Spleen (tissue), 11 donors: ENCODE results near the gene DENND1A. TPM values are rescaled to one million over a fixed set of nuclear protein-coding genes. Genes with fewer than 3 reads are reported as not detected.

Experiments used
- DNase-seq: peaks from one replicate; pipeline ENCODE4 v3.0.0-alpha.2; 2020
- H3K27ac ChIP-seq, 8 donors: fragments of 200-600 bp; sonication (generic) in 7 of 8; 1 replicate in 4 of 8; 2 replicates in 4 of 8; pipeline versions ENCODE4 v1.5.0 to v1.8.0; 2016 to 2021; ENCODE audit warnings: inconsistent platforms in 4 of 8, mild to moderate bottlenecking in 4 of 8, moderate library complexity in 1 of 8
- H3K27me3 ChIP-seq, 7 donors: fragments of 200-600 bp; sonication (generic) in 6 of 7; replicated peaks in 1 of 7; 1 replicate in 4 of 7; 2 replicates in 3 of 7; pipeline versions ENCODE4 v1.5.0 to v1.8.0; 2016 to 2021; ENCODE audit warnings: inconsistent platforms in 3 of 7, mild to moderate bottlenecking in 1 of 7
- H3K36me3 ChIP-seq, 6 donors: fragments of 200-600 bp; sonication (generic) in 5 of 6; 1 replicate in 4 of 6; 2 replicates in 2 of 6; pipeline versions ENCODE4 v1.5.0 to v1.8.0; 2016 to 2021; ENCODE audit warnings: inconsistent platforms in 2 of 6
- H3K4me1 ChIP-seq, 6 donors: fragments of 200-600 bp; sonication (generic) in 5 of 6; 1 replicate in 3 of 6; 2 replicates in 3 of 6; pipeline versions ENCODE4 v1.5.0 to v1.8.0; 2016 to 2021; ENCODE audit warnings: inconsistent platforms in 3 of 6
- H3K4me3 ChIP-seq, 8 donors: fragments of 200-600 bp; sonication (generic) in 7 of 8; 1 replicate in 4 of 8; 2 replicates in 4 of 8; pipeline versions ENCODE4 v1.5.0 to v1.8.0; 2016 to 2021; ENCODE audit warnings: inconsistent platforms in 4 of 8, mild to moderate bottlenecking in 4 of 8, moderate library complexity in 2 of 8
- H3K9me3 ChIP-seq, 8 donors: fragments of 200-600 bp; sonication (generic) in 7 of 8; 1 replicate in 4 of 8; 2 replicates in 4 of 8; pipeline versions ENCODE4 v1.5.0 to v1.8.0; 2016 to 2021; ENCODE audit warnings: inconsistent platforms in 4 of 8
- POLR2A ChIP-seq, 3 donors: fragments of 450-650 bp; IDR thresholded peaks; one replicate each; pipeline ENCODE4 v1.5.1; 2017; ENCODE audit warnings: antibody characterized with exemption in 3 of 3, mild to moderate bottlenecking in 1 of 3
- POLR2AphosphoS5 ChIP-seq, 3 donors: sonication (generic); formaldehyde crosslinking; IDR thresholded peaks; one replicate each; pipeline ENCODE4 v1.5.1; 2017; ENCODE audit warnings: antibody characterized with exemption in 3 of 3
- WGBS, 5 donors: extraction: QIAGEN DNeasy Blood & Tissue Kit in 3 of 5; methylation state at CpG; one replicate each; pipeline versions ENCODE4 v1.1.5 to v1.1.7; 2013 to 2018; 5-methylcytosine and 5-hydroxymethylcytosine counted together
- intact Hi-C: fragments of 100-400 bp; cut with DNase I; formaldehyde crosslinking; loops from one replicate; pipeline ENCODE4 v1.15.0; 2023; ENCODE audit warnings: low total_unique reads
- polyA plus RNA-seq, 3 donors: library from polyadenylated mRNA; stranded (reverse); fragments of 200-250 nt; gene quantifications; one replicate each; pipeline ENCODE4 v1.2.1, GENCODE V29; 2013
- total RNA-seq, 7 donors: library from RNA; depleted of rRNA in 3 of 7; stranded (reverse); fragments of >200 nt in 3 of 7; fragmentation: NEBNext Ultra II Directional in 4 of 7; extraction: Animal tissue kit (Norgen Biotek cat#: 25700) in 4 of 7; gene quantifications; one replicate each; pipeline versions ENCODE4 v1.1.0 to v1.2.1, GENCODE V29; 2016 to 2021
- TF ChIP-seq, protein P1 (sequence below), 11 experiments: fragments of 200-600 bp in 7 of 11; fragments of 450-650 bp in 4 of 11; sonication (generic) in 4 of 11; IDR thresholded peaks in 8 of 11; conservative IDR thresholded peaks in 3 of 11; 1 replicate in 7 of 11; 2 replicates in 4 of 11; pipeline versions ENCODE4 v1.4.0 to v1.8.0; 2016 to 2021; ENCODE audit warnings: antibody characterized with exemption in 11 of 11, inconsistent platforms in 4 of 11, mild to moderate bottlenecking in 1 of 11
- donor health status: healthy with polysubstance abuse.
- donor health status: DM: no; HTN: no; CAD: no; lungs with moderate emphysema.
- donor health status: DM: no; HTN: no; CAD: no.
- donor health status: Bipolar disorder and iron deficiency.
- donor health status: healthy.
- donor health status: DM: no; HTN: no; CAD: no.
- donor health status: DM: yes; HTN: yes; CAD: no.

DENND1A gene
- total and polyA plus RNA-seq, 10 donors = 5.4 to 59.3 (median 48.8) TPM

GRCh38 chr9:123591283-123591682 lies 338.6 kb downstream of the DENND1A start:
- Histone ChIP-seq H3K36me3 (peaks cover 0 to 27% (median 0%) of the 10 kb centered on the region in 6 donors), H3K27me3 (no peaks in the 10 kb centered on the region), H3K27ac (no peak overlapping the region), H3K4me3 (no peak overlapping the region), H3K9me3 (peaks cover 0 to 30% (median 20%) of the 10 kb centered on the region in 8 donors), H3K4me1 (peaks cover 0 to 8% (median 0%) of the 10 kb centered on the region in 6 donors)
- DNase-seq = no peak
- intact Hi-C loops = no loop called here
- 88 to 100% (median 97%) methylated on average over 3 to 4 of the region's 4 CpGs for WGBS, 5 donors
- TF ChIP-seq, protein P1, sequence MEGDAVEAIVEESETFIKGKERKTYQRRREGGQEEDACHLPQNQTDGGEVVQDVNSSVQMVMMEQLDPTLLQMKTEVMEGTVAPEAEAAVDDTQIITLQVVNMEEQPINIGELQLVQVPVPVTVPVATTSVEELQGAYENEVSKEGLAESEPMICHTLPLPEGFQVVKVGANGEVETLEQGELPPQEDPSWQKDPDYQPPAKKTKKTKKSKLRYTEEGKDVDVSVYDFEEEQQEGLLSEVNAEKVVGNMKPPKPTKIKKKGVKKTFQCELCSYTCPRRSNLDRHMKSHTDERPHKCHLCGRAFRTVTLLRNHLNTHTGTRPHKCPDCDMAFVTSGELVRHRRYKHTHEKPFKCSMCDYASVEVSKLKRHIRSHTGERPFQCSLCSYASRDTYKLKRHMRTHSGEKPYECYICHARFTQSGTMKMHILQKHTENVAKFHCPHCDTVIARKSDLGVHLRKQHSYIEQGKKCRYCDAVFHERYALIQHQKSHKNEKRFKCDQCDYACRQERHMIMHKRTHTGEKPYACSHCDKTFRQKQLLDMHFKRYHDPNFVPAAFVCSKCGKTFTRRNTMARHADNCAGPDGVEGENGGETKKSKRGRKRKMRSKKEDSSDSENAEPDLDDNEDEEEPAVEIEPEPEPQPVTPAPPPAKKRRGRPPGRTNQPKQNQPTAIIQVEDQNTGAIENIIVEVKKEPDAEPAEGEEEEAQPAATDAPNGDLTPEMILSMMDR (IDR thresholded peaks at IDR 0.05 in 8 of 11, conservative IDR thresholded peaks at IDR 0.05 in 3 of 11) = no peak
- no peak for TF ChIP-seq POLR2A (IDR thresholded peaks at IDR 0.05)
- TF ChIP-seq POLR2AphosphoS5 (IDR thresholded peaks at IDR 0.05) = no peak

DNA sequence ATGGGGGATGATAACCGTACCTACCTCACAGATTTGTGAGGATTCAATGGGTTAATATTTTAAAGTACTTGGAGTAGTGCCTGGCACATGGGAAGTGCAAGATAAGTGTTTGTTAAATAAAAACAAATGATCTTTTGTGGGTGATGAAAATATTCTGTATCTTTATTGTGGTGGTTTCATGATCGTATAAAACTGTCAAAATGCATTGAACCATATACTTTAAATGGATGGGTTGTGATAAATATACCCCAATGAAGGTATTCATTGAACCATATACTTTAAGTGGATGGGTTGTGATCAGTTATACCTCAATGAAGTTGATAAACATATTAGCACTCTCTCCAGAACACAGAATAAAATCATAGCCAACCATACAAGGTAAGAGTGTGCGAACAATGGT lies 339.4 kb downstream of the DENND1A start:
- no peak for DNase-seq
- H3K4me1 ChIP-seq = peaks cover 0 to 8% (median 0%) of the 10 kb centered on the region in 6 donors
- H3K27me3 ChIP-seq = no peaks in the 10 kb centered on the region
- no peak overlapping the region for H3K27ac ChIP-seq
- WGBS, 5 donors = 86 to 96% (median 94%) methylated on average over 3 of the region's 3 CpGs
- intact Hi-C loops = no loop called here
- TF ChIP-seq POLR2AphosphoS5 (IDR thresholded peaks at IDR 0.05) (no peak), POLR2A (IDR thresholded peaks at IDR 0.05) (no peak)
- TF ChIP-seq, protein P1 (IDR thresholded peaks at IDR 0.05 in 8 of 11, conservative IDR thresholded peaks at IDR 0.05 in 3 of 11) = no peak
- no peak overlapping the region for H3K4me3 ChIP-seq
- peaks cover 0 to 28% (median 0%) of the 10 kb centered on the region in 6 donors for H3K36me3 ChIP-seq
- H3K9me3 ChIP-seq = peaks cover 0 to 30% (median 20%) of the 10 kb centered on the region in 8 donors

DNA sequence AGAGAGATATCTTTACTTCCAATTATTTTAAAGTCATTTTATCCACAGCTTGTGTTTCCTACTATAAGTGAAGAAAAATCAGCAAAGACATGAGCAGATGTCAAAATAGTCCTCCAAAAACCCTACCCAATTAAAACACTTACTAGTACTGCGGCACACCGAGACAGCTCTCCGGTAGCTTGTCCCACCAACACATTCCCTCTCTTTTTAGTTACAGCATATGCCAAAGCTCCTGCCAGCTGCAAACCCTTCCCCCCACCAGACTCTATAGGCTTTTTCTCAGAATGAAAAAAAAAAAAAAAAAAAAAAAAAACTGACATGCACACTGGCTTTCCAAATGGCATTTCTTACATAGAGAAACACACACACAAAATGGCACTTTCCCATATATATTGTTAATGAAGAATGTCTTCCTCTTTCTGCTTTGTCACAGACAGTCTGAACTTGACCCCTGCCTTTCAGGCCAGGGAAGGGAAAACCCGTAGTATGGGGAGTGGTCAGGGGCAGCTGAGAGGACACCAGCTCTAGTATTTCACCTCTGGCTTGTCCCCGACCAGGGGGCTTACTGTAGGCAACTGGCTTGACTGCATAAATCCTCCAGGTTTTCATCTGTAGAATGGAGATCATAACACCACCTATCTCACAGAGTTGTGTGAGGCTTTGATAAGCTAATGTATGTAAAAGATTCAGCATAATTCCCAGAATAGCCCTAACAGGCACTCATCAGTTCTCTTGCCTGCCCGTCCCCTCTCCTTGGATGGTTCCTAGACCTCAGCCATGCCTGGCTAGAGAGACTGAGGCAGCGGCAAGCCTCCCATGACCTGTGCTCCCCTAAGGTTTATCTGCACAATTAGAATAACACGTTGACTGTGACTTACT lies 340.3 kb downstream of the DENND1A start:
- intact Hi-C loops = no loop called here

More for the DNA sequence above, 340.3 kb downstream of the DENND1A start:
- H3K4me3 ChIP-seq = no peak overlapping the region
- peaks cover 0 to 30% (median 20%) of the 10 kb centered on the region in 8 donors for H3K9me3 ChIP-seq
- TF ChIP-seq, protein P1 (IDR thresholded peaks at IDR 0.05 in 8 of 11, conservative IDR thresholded peaks at IDR 0.05 in 3 of 11) = no peak
- no peak for TF ChIP-seq POLR2A (IDR thresholded peaks at IDR 0.05)
- TF ChIP-seq POLR2AphosphoS5 (IDR thresholded peaks at IDR 0.05) = no peak
- no peak overlapping the region for H3K27ac ChIP-seq
- 88 to 96% (median 90%) methylated on average over 7 to 8 of the region's 8 CpGs for WGBS, 5 donors
- no peaks in the 10 kb centered on the region for H3K27me3 ChIP-seq
- DNase-seq = no peak
- H3K4me1 ChIP-seq = peaks cover 0 to 1% (median 0%) of the 10 kb centered on the region in 6 donors
- H3K36me3 ChIP-seq = peaks cover 0 to 21% (median 0%) of the 10 kb centered on the region in 6 donors
